Inflammatory macrophage treated with lipopolysaccharide for 1 hour (primary cell): ENCODE data around the gene DNAJC19.
A peak's percentile ranks its signal among the peaks of the same experiment; 100 is the strongest.
"Not testable (repeated sequence)": the region's sequence is repeated elsewhere in the genome, so short reads cannot be mapped to it uniquely, and the experiment has no call there.

Source experiments
- DNase-seq, 2 donors: peaks; one replicate each; pipeline ENCODE4 v3.0.0-alpha.2; 2020 to 2022

The DNAJC19 gene

DNA sequence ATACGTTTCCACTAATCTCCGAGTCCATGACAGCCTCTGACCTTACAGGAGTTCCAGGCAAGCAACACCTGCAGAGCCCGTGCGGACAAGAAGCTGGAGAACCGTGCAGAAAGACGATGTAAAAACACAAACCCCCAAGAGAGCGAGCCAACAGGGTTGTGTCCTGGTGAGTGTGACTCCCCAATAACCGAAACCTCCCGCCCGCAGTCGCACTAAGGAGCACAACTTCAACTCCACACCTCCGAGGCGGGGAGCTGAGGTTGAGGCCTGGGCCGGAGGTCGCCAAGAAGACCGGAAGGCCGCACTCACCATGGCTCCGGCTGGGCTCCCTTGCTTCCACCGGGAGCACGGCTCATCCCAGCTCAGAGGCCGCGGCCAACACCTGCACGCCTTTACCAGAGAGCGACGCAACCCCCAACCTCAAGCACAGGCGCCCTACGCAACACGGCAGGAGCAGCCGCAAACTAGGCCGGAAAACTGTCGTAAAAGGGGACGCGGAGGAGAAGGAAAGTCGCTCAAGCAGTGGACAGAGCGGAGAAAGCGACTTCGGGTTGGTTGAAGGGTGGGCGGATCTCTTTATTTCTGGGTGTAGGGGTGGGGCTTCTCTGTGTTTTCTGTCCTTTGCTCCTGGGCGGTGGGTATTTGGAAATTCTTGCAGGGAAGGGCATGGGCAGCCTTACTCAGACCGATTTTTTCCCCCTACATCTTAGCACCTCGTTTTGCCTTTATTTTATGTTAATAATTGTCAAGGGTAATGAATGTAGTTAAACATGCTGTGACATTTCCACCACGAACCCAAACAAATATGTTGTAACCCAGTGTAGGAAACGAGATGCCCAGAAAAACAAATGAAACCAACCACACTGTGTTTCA lies at the start of gene DNAJC19:
Gene DNAJC19, minus strand, starts transcription at position 446 of the 873 bp plus-strand sequence. Its CDS starts 134 bp downstream, at position 312.
- DNase-seq: peak; percentile 95

DNA sequence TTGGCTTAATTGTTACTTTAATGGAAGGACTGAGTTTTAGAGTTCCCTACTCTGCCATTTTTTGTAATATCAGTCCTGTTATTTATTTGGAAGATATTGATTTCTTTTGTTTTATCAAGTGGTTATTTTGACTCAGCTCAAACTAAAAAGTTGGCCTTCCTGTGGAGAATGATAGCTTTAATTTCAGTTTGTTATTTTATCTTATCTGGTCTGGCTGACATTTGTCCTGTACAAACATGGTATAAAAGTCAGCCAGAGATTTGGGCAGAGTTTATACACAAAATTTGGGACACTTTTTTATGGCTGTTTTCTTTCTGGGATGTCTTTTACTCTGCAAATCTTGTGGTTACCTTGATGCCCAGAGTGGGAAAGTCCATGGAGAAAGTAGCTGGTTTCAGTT lies 41.4 kb upstream of the DNAJC19 start:
- DNase-seq: no peak

DNA sequence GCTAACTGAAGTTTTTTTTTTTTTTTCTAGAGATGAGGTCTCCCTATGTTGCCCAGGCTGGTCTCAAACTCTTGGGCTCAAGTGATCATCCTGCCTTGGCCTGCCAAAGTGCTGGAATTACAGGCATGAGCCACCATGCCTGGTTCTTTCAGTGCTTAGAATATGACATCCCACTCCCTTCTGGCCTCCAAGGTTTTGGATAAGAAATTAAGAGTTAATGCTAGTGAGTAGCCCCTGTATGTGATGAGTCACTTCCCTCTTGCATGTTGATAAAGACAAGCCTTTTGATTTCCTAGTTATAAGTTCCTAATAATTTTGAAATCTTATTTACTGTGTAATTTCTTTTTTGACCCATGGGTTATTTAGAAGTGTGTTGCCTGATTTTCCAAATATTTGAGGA lies 35.7 kb upstream of the DNAJC19 start:
- no peak for DNase-seq

DNA sequence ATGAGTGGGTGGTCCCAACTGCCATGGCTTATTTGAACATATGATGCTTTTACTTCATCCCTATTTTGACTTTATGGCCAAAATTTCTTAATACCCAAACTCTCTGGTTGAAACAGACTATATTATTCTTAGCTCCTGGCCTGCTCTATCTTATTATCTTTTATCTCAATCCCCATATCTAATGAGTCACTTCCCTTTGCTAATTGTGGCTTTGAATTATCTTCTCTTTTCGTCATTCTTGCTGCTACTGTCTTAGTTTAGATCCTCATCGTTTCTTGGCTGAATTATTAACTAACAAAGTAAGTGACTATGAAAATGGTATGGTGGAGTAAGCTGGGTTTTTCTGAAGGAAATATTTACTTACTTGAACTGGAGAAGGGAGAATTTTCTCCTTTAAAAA lies 28.2 kb upstream of the DNAJC19 start:
- DNase-seq: no peak

DNA sequence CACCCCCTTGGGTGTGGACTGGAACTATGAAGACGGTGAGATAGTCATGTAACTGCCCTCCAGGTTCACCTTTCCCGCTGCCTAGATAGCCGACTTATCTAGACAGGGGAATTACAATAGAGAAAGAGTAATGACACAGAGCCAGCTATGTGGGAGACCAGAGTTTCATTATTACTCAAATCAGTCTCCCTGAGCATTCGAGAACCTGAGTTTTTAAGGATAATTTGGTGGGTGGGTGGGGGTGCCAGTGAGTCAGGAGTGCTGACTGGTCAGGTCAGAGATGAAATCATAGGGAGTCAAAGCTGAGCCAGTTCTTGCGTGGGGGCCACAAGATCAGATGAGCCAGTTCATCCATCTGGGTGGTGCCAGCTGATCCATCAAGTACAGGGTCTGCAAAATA lies 19.7 kb upstream of the DNAJC19 start:
- DNase-seq: no peak

DNA sequence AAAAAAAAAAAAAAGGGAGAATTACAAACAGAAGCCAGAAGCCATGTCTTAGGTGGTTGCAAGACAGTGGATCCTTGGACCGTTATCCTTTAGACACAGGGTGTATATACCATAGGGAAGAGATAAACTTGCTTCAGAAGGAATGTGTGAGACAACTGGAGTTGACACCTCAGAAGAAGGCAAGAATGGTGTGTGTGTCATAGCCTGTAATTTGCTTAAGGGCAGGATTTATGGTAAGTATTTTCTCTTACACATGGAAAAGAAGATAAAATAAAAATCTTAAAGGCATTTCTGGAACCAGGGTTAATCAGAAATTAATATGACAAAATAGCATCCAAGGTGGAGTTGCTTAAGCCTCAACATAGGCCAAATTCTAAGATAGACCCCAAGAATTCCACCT lies 19.3 kb upstream of the DNAJC19 start:
- no peak for DNase-seq

DNA sequence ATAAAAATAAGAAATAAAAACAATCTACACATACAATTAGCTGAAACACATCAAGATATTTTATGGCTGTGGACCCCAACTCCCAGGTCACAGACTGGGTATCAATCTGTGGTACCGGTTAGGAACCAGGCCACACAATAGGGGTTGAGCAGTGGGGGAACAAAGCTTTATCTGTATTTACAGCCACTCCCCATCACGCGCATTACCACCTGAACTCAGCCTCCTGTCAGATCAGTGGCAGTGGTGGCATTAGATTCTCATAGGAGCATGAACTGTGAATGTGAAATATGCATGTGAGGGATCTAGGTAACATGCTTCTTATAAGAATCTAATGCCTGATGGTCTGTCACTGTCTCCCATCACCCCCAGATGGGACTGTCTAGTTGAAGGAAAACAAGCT lies 17.7 kb upstream of the DNAJC19 start:
- DNase-seq: no peak

DNA sequence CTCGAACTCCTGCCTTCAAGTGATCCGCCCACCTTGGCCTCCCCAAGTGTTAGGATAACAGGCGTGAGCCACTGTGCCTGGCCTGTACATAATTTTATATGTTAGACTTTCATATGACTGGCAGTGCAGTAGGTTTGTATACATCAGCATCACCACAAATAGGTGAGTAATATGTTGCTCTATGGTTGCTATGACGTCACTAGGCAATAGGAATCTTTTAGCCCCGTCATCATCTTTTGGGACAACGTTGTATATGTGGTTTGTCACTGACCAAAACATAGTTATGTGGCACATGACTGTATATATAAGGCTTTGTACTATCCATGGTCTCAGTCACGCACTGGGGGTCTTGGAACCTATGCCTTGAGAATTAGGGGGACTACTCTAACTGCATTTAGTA lies 17.0 kb upstream of the DNAJC19 start:
- DNase-seq: no peak

DNA sequence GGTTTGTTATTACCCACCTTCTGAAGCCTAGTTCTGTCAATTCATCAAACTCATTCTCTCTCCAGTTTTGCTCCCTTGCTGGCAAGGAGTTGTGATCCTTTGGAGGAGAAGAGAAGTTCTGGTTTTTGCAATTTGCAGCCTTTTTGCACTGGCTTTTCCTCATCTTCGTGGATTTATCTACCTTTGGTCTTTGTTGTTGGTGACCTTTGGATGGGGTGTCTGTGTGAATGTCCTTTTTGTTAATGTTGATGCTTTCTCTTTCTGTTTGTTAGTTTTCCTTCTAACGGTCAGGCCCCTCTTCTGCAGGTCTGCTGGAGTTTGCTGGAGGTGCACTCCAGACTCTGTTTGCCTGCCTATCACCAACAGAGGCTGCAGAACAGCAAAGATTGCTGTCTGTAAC lies 13.9 kb upstream of the DNAJC19 start:
- not testable (repeated sequence) for DNase-seq

DNA sequence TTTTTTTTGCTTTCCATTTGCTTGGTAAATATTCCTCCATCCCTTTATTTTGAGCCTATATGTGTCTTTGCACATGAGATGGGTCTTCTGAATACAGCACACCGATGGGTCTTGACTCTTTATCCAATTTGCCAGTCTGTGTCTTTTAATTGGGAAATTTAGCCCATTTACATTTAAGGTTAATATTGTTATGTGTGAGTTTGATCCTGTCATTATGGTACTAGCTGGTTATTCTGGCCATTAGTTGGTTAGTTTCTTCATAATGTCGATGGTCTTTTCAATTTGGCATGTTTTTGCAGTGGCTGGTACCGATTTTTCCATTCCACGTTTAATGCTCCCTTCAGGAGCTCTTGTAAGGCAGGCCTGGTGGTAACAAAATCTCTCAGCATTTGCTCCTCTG lies 12.8 kb upstream of the DNAJC19 start:
- DNase-seq: not testable (repeated sequence)

DNA sequence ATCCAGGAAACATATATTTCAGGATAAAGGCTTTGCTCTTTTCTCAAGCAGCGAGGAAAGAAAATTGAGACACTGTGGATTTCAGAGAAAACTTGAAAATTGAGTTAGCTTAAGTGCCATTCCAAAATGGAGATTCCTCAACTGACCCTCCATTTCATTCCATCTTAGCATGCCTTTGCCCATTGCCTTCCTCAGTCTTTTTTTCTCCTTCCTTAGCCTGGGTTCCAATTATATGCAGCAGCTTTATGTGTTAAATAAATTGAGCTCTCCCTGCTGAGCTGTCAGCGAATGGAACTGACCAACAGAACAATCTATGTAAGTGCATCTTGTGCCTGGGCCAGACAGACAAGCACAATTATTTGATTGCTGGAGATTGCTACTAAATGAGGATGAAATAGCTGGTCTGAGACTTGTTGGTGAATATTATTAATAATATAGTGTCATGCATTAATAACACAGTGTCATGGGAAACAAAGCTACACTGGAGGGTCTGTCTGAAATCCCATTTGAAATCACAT lies 6.9 kb upstream of the DNAJC19 start:
- no peak for DNase-seq

DNA sequence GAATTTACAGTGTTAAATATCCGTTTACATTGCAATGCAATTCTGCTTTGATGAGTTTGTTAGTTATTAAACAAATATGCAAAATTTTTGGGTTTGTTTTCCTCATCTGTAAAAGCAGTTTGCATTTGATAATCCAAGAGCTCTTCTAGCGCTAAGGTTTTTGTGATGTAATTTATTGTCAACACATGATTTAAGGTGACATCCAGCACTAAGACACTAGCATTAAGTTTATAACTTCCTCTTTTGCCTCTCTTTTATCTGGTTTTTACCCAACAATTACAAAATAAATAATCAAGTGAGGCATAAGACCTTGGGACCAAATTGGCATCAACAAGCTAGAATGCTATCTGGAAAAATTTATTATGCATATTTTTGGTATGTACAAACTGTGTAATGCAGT lies 969 bp upstream of the DNAJC19 start:
- peak in 1 of 2 donors; percentile 5 for DNase-seq

DNA sequence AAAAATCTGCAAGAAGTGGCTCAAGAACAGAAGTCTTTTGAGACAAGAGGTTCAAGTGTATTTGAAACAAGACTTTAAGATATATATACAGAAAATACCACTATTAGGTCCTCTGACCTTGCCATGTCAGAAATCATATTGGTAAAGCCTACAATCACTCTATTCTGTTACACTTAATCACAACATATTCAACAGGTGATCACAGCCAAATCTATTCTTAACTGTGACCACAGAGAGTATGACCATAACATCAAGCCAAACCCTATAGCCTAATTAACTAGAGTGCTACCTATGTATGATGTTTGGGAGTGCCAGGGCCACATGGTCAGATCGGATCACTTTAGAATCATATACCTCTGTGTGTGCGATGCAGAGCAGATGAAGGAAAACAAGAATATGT lies 2.2 kb downstream of the DNAJC19 start:
- DNase-seq: no peak

DNA sequence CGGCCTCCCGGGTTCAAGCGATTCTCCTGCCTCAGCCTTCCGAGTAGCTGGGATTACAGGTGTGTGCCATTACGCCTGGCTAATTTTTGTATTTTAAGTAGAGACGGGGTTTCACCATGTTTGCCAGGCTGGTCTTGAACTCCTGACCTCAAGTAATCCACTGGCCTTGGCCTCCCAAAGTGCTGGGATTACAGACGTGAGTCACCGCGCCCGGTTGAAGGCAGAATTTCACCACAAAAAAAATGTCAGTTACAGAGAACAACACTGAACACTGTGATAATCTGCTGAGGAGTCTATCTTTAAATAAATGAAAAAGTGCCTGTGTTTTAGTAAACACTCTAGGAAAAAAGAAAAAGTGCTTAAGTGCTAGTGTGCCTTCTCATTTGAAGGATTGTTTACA lies 3.2 kb downstream of the DNAJC19 start:
- not testable (repeated sequence) for DNase-seq

DNA sequence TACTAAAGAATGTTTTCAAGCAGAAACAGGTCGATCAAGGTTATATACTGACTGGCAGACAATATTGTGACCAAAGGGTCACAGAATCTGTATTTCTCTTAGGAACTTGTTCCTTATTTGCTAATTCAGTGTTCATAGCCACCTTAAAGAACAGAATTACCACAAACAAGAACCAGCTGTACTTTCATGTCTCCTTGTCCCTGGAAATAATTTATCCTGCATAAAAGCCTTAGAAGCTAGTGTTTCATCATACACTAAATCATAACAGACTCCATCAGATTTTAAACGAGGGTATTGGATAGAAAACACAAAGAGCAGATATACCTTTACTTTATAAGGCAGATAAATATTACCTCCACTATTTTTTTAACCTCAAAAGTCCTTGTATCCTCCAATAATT lies 6.4 kb downstream of the DNAJC19 start:
- DNase-seq: no peak

DNA sequence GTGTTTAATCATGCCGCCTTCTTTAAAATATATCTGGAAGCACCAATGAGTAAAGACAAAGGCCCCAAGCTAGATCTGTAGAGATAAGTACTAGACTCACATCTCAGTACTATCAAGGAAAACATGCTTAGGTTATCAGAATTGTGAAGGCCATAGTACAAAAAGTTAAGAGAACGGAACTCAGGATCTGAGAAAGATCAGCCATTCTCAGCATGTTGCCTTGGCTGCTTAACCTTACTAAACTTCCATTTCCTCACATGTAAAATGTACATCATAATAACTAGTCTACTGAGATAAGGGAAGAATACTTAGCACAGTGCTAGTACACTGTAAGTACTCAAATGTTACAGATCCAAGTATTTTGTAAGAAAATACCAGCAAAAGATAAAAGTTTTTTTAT lies 7.6 kb downstream of the DNAJC19 start:
- no peak for DNase-seq

DNA sequence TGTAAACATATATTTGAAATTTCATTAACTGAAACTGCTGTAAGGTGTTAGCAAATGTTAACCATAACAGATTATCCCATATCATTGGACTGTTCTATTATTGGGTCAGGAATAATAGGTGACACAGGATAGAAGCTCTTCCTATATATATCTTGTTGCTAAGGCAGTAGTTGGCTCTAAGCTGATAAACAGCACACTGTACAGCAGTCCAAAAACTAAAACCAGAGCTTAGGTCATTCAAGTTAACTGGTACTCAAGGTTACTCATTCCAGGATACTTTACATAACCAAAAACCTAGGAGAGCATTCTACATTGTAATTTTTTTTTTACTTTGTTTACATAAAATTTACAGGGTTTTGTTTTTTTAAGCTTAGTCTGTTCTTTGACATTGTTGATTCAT lies 8.9 kb downstream of the DNAJC19 start:
- DNase-seq: no peak

DNA sequence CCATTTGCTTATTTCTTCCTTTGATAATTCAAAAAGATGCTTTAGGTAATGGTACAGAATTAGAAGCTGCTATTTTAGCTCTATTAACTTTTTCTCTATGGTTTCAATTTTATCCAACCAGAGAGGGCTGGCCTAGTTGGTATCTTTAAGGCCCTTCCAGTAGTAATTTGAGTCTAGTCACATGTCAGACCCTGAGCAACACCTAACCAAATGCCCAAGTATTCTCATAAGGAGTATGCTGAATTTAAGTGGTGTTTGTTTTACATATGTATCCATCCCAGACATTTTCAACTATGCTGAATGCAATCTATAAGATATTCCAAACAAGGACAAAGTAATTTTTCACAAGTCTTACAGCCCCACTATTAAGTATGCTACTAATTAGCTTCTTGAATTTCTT lies 9.6 kb downstream of the DNAJC19 start:
- no peak for DNase-seq

DNA sequence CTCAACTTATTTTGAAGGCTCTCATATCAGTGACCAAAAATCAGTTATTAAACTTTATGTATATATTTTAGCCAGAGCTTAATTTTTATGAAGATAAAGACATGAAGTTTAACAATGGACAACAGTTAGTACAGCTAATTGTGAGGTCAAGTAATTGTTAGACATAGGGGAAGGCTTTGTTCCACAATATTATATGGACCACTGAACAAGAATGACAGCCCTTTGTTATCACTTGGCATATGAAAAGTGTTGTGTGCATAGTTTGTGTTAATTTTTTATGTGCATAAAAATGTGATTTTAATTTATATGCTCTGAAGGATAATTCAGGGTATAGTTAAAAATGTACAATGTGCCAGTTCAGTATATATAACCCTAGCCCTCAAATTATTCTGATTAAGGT lies 12.0 kb downstream of the DNAJC19 start:
- no peak for DNase-seq

DNA sequence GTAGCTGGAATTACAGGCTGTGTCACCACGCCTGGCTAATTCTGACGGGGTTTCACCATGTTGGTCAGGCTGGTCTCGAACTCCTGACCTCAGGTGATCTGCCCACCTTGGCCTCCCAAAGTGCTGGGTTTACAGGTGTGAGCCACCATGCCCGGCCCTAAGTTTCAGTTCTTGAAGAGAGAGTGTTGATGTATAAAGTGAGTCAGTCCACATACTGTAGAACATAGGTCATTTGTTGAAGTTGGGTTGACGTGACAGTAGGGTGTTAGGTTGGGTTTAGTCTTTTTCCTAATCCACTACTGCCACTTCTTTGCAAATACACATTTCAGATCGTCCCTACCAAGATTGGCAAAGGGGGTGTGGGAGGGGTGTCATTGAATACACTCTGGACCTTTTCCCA lies 15.2 kb downstream of the DNAJC19 start:
- no peak for DNase-seq

DNA sequence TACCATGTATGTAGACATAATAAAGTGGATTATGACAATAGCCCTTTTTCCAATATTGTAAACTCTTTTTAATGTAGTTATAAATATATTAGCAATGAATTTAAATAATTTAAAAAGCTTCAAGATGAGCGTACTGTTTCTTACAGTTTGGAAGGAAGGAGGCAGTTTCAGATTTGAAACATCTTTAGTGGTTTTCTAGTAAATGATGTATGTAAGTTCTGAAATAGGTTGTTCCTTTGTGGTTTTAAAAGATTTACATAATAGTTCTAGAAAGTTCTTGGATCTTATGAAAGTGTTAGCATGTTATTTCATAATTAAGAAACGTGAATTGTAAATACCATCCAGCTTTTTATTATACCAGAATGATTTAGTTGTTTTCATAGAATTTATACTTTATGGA lies 16.0 kb downstream of the DNAJC19 start:
- no peak for DNase-seq

DNA sequence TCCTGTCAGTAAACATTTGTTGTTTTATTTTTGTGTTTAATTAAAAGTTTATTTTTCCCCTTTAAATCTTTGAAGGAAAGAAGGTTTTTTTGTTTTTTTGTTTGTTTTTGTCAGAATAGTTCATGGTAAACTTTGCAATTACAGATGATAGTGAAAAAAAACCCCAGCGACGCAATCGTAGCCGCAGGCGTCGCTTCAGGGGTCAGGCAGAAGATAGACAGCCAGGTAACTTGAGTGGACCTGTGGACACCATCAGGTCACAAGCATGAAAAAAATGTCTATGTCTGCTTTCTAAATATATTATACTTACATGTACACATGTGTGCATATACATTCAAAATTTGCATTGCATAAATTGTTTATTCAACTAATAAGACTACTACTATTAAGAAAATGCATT lies 18.6 kb downstream of the DNAJC19 start:
- DNase-seq: no peak

DNA sequence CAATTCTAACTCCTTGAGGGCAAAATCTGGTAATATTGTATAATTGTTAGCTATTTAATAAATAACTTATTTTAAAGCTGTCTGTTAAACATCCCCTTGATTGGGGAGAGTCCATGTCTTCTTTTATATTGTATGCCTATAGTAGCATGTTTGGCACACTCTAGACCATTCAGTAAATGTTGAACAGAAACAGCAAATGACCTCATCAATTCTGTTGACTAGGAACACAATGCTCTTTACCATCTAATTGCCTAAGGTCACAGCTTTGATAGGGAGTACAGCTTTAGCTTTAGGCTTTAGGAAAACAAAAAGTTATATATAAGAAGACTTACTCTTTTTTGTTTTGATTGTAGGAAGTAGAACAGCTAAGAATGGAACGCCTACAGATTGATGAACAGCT lies 27.0 kb downstream of the DNAJC19 start:
- no peak for DNase-seq

DNA sequence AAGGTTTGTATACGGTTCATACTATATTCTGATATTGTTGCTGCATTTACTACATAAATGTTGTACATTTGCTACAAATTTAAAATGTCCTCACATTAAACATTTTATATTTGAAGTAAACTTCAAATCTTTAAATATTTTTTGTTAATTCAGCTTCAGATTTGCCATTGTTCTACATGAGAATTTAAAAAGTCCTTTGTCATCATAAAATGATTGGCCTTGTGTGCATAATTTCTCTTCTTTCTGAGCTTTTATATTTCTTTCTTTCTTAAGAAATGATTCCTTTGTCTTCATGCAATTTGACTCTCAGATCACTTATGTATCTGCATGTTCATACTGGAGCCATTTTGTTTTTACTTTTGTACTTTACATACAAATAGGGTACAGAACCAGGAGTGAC lies 28.0 kb downstream of the DNAJC19 start:
- DNase-seq: no peak

DNA sequence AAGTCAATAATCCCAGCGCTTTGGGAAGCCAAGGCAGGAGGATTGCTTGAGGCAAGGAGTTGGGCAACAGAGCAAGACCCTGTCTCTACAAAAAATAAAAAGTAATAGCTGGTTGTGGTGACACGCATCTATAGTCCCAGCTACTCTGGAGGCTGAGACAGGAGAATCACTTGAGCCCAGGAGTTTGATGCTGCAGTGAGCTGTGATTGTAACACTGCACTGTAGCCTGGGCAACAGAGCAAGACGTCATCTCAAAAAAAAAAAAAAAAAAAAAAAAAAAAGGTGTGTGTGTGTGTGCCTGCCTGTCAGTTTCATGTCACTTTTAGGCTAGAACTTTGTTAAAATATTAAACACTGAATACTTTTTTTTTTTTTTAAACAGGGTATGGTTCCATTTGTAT lies 28.4 kb downstream of the DNAJC19 start:
- no peak for DNase-seq
